K562 (cell line): ENCODE results near the gene KCNC3. TPM values are rescaled to one million over a fixed set of nuclear protein-coding genes. Genes with fewer than 3 reads are reported as not detected.
A peak's percentile ranks its signal among the peaks of the same experiment; 100 is the strongest.

Experiments
- ATF7 ChIP-seq: fragments of 450-650 bp; IDR thresholded peaks from 2 replicates; pipeline ENCODE4 v1.7.1; 2014; ENCODE audit warnings: mild to moderate bottlenecking, moderate library complexity
- CEBPZ ChIP-seq: fragments of 150-350 bp; IDR thresholded peaks from 2 replicates; pipeline ENCODE4 v1.6.1; 2014; ENCODE audit warnings: low read depth, mild to moderate bottlenecking, low read length, borderline replicate concordance
- DNMT1 ChIP-seq: fragments of 450-650 bp; IDR thresholded peaks from 2 replicates; pipeline ENCODE4 v1.6.1; 2016; ENCODE audit warnings: antibody characterized with exemption, mild to moderate bottlenecking
- ETV5 ChIP-seq: sonication (generic); formaldehyde crosslinking; IDR thresholded peaks from 2 replicates; pipeline ENCODE4 v1.4.0; 2020; ENCODE audit warnings: low read depth, mild to moderate bottlenecking, missing genetic modification reagents
- GTF2A2 ChIP-seq: IDR thresholded peaks from 2 replicates; pipeline ENCODE4 v1.6.1; 2016; ENCODE audit warnings: mild to moderate bottlenecking, missing genetic modification characterization, missing compliant biosample characterization
- HMG20A ChIP-seq: fragments of 450-650 bp; formaldehyde crosslinking; conservative IDR thresholded peaks from 2 replicates; pipeline ENCODE4 v1.4.0; 2020; ENCODE audit warnings: mild to moderate bottlenecking, mixed read lengths
- HOMEZ ChIP-seq: fragments of 250-450 bp; sonication (Bioruptor Pico); IDR thresholded peaks from 2 replicates; pipeline ENCODE4 v1.4.0; 2020; ENCODE audit warnings: mild to moderate bottlenecking, moderate library complexity
- KDM2B ChIP-seq: fragments of 250-450 bp; sonication (Bioruptor Pico); IDR thresholded peaks from 2 replicates; pipeline ENCODE4 v1.8.0; 2021; ENCODE audit warnings: mild to moderate bottlenecking, moderate library complexity
- MED1 ChIP-seq: sonication (generic); formaldehyde crosslinking; IDR thresholded peaks from 2 replicates; pipeline ENCODE4 v1.8.1; 2023; ENCODE audit warnings: missing genetic modification reagents, borderline replicate concordance
- MTA2 ChIP-seq: fragments of 450-650 bp; IDR thresholded peaks from 2 replicates; pipeline ENCODE4 v1.6.1; 2016; ENCODE audit warnings: low read depth
- NELFE ChIP-seq: IDR thresholded peaks from 2 replicates; pipeline ENCODE4 v1.6.1; 2011; ENCODE audit warnings: mild to moderate bottlenecking; ENCODE audit not compliant: insufficient read depth, insufficient read length
- RBM25 ChIP-seq: fragments of 200-400 bp; formaldehyde crosslinking; IDR thresholded peaks from 2 replicates; pipeline ENCODE4 v1.6.1; 2018; ENCODE audit warnings: low read length, low read depth, moderate library complexity; ENCODE audit not compliant: severe bottlenecking
- RFX1 ChIP-seq: fragments of 450-650 bp; IDR thresholded peaks from 2 replicates; pipeline ENCODE4 v1.6.1; 2016; ENCODE audit warnings: mild to moderate bottlenecking, moderate library complexity
- SMARCB1 ChIP-seq: IDR thresholded peaks from 2 replicates; pipeline ENCODE4 v1.6.1; 2011; ENCODE audit warnings: improper control_type of control experiment, low read depth; ENCODE audit not compliant: insufficient read length
- SP2 ChIP-seq: IDR thresholded peaks from 2 replicates; pipeline ENCODE4 v1.6.1; 2011; ENCODE audit warnings: mild to moderate bottlenecking, low read depth, low read length, moderate library complexity; ENCODE audit not compliant: poor library complexity, severe bottlenecking; ENCODE audit errors: extremely low read depth
- TEAD2 ChIP-seq: fragments of 450-650 bp; IDR thresholded peaks from 2 replicates; pipeline ENCODE4 v1.6.1; 2016; ENCODE audit warnings: missing genetic modification characterization, control low read depth, missing compliant biosample characterization
- TEAD4 ChIP-seq, 2 experiments: sonication (generic) in 1 of 2; formaldehyde crosslinking in 1 of 2; IDR thresholded peaks; 2 replicates each; pipeline versions ENCODE4 v1.6.1 to v1.8.0; 2012 to 2022; ENCODE audit warnings: borderline replicate concordance in 1 of 2, inconsistent platforms in 1 of 2, low read length in 1 of 2, mild to moderate bottlenecking in 1 of 2, missing genetic modification reagents in 1 of 2
- WHSC1 ChIP-seq: IDR thresholded peaks from one replicate; pipeline ENCODE4 v1.6.1; 2012; ENCODE audit warnings: low read length, control low read depth, inconsistent platforms
- ZNF121 ChIP-seq: sonication (generic); formaldehyde crosslinking; conservative IDR thresholded peaks from 2 replicates; pipeline ENCODE4 v1.8.0; 2022; ENCODE audit warnings: missing genetic modification reagents
- ZNF717 ChIP-seq: fragments of 250-450 bp; sonication (Bioruptor Pico); IDR thresholded peaks from 2 replicates; pipeline ENCODE4 v1.5.0; 2021
- polyA plus RNA-seq, 8 experiments: library from polyadenylated mRNA; depleted of rRNA in 4 of 8; stranded (reverse) in 5 of 8; unstranded in 3 of 8; fragments of >200 nt; fragmentation: Nextera tagmentation in 2 of 8; fragmentation: Illumina TruSeq in 1 of 8; extraction: Ambion mirVana in 2 of 8; extraction: Trizol in 1 of 8; gene quantifications; 2 replicates each; pipeline versions ENCODE4 v1.2.1 to v1.2.3, GENCODE V29; 2011 to 2014; ENCODE audit warnings: inconsistent platforms in 1 of 8, missing spikeins in 1 of 8
- total RNA-seq, 7 experiments: library from RNA; depleted of rRNA in 6 of 7; stranded (reverse); fragments of >200 nt in 6 of 7; fragmentation: Illumina TruSeq in 2 of 7; extraction: Trizol in 2 of 7; gene quantifications; 2 replicates each; pipeline versions ENCODE4 v1.2.1 to v1.2.3, GENCODE V29; 2011 to 2021; ENCODE audit warnings: low replicate concordance in 1 of 7
- TF ChIP-seq, protein P1 (sequence below): fragments of 450-650 bp; IDR thresholded peaks from 2 replicates; pipeline ENCODE4 v1.6.1; 2018; ENCODE audit warnings: mild to moderate bottlenecking, low read depth; ENCODE audit not compliant: partially characterized antibody
- TF ChIP-seq, protein P2 (sequence below): sonication (generic); formaldehyde crosslinking; IDR thresholded peaks from 2 replicates; pipeline ENCODE4 v1.8.1; 2023; ENCODE audit warnings: mild to moderate bottlenecking, missing genetic modification reagents

The KCNC3 gene
- total and polyA plus RNA-seq, 9 of the 15 experiments (the other 6 are each of a cell fraction or from before 2014, with no cell fraction given): 0.03 to 26.2 (median 2.0) TPM

- no peak for TF ChIP-seq WHSC1
- TF ChIP-seq MED1 (CRISPR knock-in tag): no peak
- no peak for TF ChIP-seq HOMEZ
- TF ChIP-seq TEAD4 (IDR thresholded peaks at IDR 0.05; ENCODE audit: low read length): peak; percentile 25; the same call in 1 of the 2 replicates
- TF ChIP-seq TEAD4 (CRISPR knock-in tag; IDR thresholded peaks at IDR 0.05; ENCODE audit: borderline replicate concordance): no peak
- no peak for TF ChIP-seq GTF2A2 (tag)
- TF ChIP-seq HMG20A (CRISPR knock-in tag): no peak
- TF ChIP-seq RFX1: no peak
- TF ChIP-seq CEBPZ: no peak
- no peak for TF ChIP-seq TEAD2 (tag)
- TF ChIP-seq ETV5 (CRISPR knock-in tag): no peak
- peak; percentile 81; the same call in 1 of the 2 replicates for TF ChIP-seq ATF7
- no peak for TF ChIP-seq SMARCB1
- TF ChIP-seq DNMT1: no peak
- no peak for TF ChIP-seq MTA2
- no peak for TF ChIP-seq ZNF717 (CRISPR knock-in tag)
- TF ChIP-seq, protein P1, sequence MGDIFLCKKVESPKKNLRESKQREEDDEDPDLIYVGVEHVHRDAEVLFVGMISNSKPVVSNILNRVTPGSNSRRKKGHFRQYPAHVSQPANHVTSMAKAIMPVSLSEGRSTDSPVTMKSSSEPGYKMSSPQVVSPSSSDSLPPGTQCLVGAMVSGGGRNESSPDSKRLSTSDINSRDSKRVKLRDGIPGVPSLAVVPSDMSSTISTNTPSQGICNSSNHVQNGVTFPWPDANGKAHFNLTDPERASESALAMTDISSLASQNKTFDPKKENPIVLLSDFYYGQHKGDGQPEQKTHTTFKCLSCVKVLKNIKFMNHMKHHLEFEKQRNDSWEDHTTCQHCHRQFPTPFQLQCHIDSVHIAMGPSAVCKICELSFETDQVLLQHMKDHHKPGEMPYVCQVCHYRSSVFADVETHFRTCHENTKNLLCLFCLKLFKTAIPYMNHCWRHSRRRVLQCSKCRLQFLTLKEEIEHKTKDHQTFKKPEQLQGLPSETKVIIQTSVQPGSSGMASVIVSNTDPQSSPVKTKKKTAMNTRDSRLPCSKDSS: no peak
- TF ChIP-seq NELFE: no peak
- TF ChIP-seq SP2: no peak
- TF ChIP-seq KDM2B (CRISPR knock-in tag): no peak
- no peak for TF ChIP-seq ZNF121 (CRISPR knock-in tag)
- TF ChIP-seq, protein P2, sequence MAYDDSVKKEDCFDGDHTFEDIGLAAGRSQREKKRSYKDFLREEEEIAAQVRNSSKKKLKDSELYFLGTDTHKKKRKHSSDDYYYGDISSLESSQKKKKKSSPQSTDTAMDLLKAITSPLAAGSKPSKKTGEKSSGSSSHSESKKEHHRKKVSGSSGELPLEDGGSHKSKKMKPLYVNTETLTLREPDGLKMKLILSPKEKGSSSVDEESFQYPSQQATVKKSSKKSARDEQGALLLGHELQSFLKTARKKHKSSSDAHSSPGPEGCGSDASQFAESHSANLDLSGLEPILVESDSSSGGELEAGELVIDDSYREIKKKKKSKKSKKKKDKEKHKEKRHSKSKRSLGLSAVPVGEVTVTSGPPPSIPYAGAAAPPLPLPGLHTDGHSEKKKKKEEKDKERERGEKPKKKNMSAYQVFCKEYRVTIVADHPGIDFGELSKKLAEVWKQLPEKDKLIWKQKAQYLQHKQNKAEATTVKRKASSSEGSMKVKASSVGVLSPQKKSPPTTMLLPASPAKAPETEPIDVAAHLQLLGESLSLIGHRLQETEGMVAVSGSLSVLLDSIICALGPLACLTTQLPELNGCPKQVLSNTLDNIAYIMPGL: no peak
- no peak for TF ChIP-seq RBM25
Observed at GRCh38 chr19:50333235-50333736, 4.1 kb upstream of the KCNC3 start (continued).
